Large intestine (tissue), 3 donors: ENCODE measurements around the gene NR1H4. TPM values are rescaled to one million over a fixed set of nuclear protein-coding genes. Genes with fewer than 3 reads are reported as not detected.
"Not testable (repeated sequence)": the region's sequence is repeated elsewhere in the genome, so short reads cannot be mapped to it uniquely, and the experiment has no call there.

Experiments
- DNase-seq, 2 donors: peaks; one replicate each; pipeline versions ENCODE4 v3.0.0 to v3.0.0-alpha.2; 2013
- H3K27ac ChIP-seq: one replicate; pipeline ENCODE4 v1.5.1; 2013; ENCODE audit warnings: low read length
- H3K27me3 ChIP-seq: 2 replicates; pipeline ENCODE4 v1.6.1; 2013; ENCODE audit warnings: low read length; ENCODE audit not compliant: control insufficient read depth, insufficient read depth
- H3K36me3 ChIP-seq: 2 replicates; pipeline ENCODE4 v1.6.1; 2013; ENCODE audit warnings: low read length; ENCODE audit not compliant: control insufficient read depth, insufficient read depth
- H3K4me1 ChIP-seq: one replicate; pipeline ENCODE4 v1.6.1; 2013; ENCODE audit warnings: low read length; ENCODE audit not compliant: control insufficient read depth, insufficient read depth
- H3K4me3 ChIP-seq: one replicate; pipeline ENCODE4 v1.5.1; 2013; ENCODE audit warnings: low read length
- H3K9me3 ChIP-seq: one replicate; pipeline ENCODE4 v1.6.1; 2013; ENCODE audit warnings: mild to moderate bottlenecking, low read depth, low read length, moderate library complexity; ENCODE audit not compliant: control insufficient read depth
- WGBS: methylation state at CpG from one replicate; pipeline ENCODE4 v1.1.5; 2013; ENCODE audit warnings: low lambda C conversion rate; ENCODE audit not compliant: insufficient coverage; 5-methylcytosine and 5-hydroxymethylcytosine counted together
- polyA plus RNA-seq: library from polyadenylated mRNA; unstranded; fragments of 120-200 nt; gene quantifications from one replicate; pipeline ENCODE4 v1.2.1, GENCODE V29; 2013

NR1H4 gene
- polyA plus RNA-seq, 1 donor = 76.9 TPM

DNA sequence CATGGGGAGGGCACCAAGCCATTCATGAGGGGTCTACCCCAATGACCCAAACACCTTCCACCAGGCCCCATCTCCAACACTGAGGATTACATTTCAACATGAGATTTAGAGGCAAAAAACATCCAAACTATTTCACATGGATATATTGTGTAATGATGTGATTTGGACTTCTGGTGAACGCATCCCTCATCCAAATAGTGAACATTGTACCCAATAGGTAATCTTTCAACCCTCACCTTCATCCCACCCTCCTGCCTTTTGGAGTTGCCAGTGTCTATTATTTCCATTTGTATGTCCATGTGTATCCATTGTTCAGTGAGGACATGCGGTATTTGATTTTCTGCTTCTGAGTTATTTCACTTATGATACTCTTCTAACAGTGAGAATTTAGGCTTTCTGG lies 83.7 kb downstream of the NR1H4 start:
- no peaks in the 10 kb centered on the region for H3K27me3 ChIP-seq
- no peak overlapping the region for H3K4me3 ChIP-seq
- DNase-seq = no peak
- peaks cover 8% of the 10 kb centered on the region for H3K4me1 ChIP-seq
- WGBS = no CpG with 5 or more reads among the region's 2 CpGs
- no peaks in the 10 kb centered on the region for H3K9me3 ChIP-seq
- peaks cover 29% of the 10 kb centered on the region for H3K36me3 ChIP-seq
- H3K27ac ChIP-seq = no peak overlapping the region

DNA sequence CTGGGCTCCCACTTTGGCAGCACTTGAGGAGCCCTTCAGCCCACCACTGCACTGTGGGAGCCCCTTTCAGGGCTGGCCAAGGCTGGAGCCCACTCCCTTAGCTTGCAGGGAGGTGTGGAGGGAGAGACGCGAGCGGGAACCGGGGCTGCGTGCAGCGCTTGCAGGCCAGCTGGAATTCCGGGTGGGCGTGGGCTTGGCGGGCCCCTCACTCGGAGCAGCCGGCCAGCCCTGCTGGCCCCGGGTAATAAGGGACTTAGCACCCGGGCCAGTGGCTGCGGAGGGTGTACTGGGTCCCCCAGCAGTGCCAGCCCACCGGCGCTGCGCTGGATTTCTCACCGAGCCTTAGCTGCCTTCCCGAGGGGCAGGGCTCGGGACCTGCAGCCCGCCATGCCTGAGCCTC lies 85.6 kb downstream of the NR1H4 start:
- H3K27ac ChIP-seq, H3K9me3 ChIP-seq, DNase-seq, H3K4me3 ChIP-seq, H3K27me3 ChIP-seq, H3K4me1 ChIP-seq: not testable (repeated sequence)
- H3K36me3 ChIP-seq = peaks cover 22% of the 10 kb centered on the region
- WGBS = no CpG with 5 or more reads among the region's 21 CpGs

DNA sequence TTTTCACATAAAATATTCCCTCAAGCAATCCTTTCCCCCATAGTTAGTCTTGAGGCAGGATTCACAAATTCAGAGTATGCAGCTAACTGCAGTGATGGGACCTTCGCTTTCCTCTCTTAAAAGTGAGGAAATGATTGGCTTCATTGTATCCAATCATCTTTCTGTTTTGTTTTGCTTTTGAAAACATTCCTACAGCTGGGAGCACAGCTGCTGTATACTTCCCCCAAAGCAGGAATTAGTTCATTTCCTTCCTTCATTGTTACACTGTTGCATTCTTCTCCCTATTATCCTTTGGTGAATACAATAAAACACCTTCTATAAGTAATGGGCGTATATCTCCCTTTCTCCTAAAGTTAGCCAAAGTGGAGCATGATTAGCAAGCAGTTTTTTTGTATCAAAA lies 90.4 kb downstream of the NR1H4 start:
- H3K9me3 ChIP-seq = no peaks in the 10 kb centered on the region
- peaks cover 6% of the 10 kb centered on the region for H3K36me3 ChIP-seq
- WGBS = 100% methylated on average over 1 of the region's 2 CpGs

DNA sequence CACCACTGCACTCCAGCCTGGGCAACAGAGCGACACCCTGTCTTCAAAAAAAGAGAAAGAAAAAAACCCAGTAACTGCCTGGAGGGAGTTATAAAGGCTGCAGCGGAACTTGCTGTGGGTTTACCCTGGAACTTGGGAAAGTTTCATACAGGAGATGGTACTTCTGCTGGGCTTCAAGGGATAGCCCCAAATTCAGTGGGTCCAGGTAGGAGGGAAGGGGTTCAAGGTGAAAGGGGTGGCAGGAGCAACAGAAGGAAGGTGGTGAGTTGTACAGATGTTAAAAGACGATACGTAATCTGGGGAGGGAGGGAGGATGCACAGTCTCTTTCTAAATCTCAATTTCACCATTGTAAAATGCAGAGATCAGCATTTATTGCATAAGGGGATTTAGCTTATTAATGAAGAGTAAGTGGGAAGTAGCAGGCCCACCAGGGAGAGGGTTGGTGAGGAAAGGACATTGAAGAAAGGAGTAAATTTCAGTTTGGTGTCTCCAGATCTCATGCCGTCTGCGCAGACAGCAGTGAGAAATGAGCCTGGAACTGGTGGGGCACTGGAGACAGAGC lies 91.3 kb downstream of the NR1H4 start:
- H3K9me3 ChIP-seq = no peaks in the 10 kb centered on the region
- WGBS = 93% methylated on average over 2 of the region's 6 CpGs
- H3K4me1 ChIP-seq = no peaks in the 10 kb centered on the region
- H3K36me3 ChIP-seq = peaks cover 6% of the 10 kb centered on the region
- no peak overlapping the region for H3K4me3 ChIP-seq
- H3K27me3 ChIP-seq = no peaks in the 10 kb centered on the region
- no peak for DNase-seq
- no peak overlapping the region for H3K27ac ChIP-seq

More for the DNA sequence above, 90.4 kb downstream of the NR1H4 start:
- no peak overlapping the region for H3K27ac ChIP-seq
- no peaks in the 10 kb centered on the region for H3K4me1 ChIP-seq
- no peak overlapping the region for H3K4me3 ChIP-seq
- DNase-seq = no peak
- no peaks in the 10 kb centered on the region for H3K27me3 ChIP-seq

DNA sequence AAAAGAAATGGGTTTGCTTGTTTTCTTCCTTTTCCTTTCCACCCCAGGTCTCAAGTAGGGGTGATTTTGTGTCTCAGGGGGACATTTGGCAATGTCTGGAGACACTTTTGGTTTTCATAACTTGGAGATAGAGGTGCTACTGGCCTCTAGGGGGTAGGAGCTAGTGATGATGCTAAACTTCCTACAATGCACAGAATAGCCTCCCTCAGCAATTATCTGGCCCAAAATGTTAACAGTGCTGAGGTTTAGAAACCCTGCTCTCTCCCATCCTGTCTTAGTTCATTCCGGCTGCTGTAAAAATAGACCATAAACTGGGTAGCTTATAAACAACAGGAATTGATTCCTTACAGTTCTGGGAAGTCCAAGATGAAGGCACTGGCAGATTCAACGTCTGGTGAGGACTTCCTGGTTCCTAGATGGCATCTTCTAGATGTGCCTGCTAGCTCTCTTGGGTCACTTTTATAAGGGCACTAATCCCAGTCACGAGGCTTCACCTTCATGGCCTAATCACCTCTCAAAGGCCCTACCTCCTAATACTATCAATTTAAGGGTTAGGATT lies 92.4 kb downstream of the NR1H4 start:
- Histone ChIP-seq H3K36me3 (peaks cover 2% of the 10 kb centered on the region), H3K27ac (no peak overlapping the region), H3K27me3 (no peaks in the 10 kb centered on the region), H3K4me1 (no peaks in the 10 kb centered on the region), H3K9me3 (no peaks in the 10 kb centered on the region), H3K4me3 (no peak overlapping the region)
- no CpG with 5 or more reads among the region's 3 CpGs for WGBS
- DNase-seq = no peak

DNA sequence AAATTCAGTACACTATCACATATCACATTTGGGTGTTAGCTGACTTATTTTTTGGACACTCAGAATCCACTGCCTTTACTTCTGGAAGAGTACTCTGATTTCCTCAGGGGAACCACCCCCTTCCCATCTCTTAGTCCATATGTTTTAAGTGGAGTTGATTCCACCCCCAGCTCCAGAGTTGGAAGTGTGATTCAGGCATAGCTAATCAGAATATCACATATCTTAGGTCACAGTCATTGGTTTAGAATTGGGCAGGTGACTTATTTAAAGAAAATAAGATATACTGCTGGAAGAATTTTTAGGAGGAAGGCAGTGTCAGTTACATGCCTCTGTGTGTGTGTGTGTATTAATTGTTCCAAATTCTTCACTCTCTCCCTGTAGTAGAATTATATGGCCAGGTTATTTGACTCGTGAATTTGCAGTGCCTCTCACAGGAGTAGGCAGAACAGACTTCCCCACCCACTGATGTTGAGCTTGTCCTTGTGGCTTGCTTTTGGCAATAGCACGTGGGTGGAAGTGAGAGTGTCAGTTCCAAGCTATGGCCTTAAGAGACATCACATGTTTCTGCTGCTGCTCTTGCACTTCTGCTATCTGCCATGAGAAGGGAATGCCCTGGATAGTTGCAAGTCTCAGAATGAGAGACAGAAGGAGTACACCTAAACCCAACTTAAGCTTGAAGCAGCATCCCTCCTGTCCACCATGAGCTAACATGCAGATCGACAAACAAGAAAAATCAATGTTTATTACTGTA lies 93.4 kb downstream of the NR1H4 start:
- peak; percentile 16 to 33 for DNase-seq
- no peaks in the 10 kb centered on the region for H3K9me3 ChIP-seq
- peaks cover 2% of the 10 kb centered on the region for H3K36me3 ChIP-seq
- H3K27ac ChIP-seq = no peak overlapping the region
- no peaks in the 10 kb centered on the region for H3K27me3 ChIP-seq
- H3K4me1 ChIP-seq = no peaks in the 10 kb centered on the region
- WGBS = 100% methylated on average over 1 of the region's 3 CpGs
- no peak overlapping the region for H3K4me3 ChIP-seq

DNA sequence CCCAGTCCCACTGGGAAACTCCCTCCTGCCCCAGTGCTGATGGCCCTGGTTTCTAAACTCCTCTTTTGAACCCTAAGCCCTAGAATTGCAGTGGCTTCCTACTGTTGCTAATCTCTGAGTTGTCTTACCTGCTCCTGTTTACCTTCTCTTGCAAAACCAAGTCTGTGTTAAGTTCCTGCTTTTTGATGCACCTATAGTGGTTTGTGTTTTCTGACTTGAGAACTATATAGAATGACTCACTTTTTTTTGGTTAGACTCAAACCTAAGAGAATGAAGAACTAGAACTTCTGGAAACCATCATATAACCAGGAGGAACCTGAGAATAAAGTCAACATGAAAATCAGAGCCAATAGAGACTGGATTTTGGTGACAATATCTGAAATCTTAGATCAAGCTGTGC lies 94.3 kb downstream of the NR1H4 start:
- no peak for DNase-seq
- H3K4me3 ChIP-seq = no peak overlapping the region

DNA sequence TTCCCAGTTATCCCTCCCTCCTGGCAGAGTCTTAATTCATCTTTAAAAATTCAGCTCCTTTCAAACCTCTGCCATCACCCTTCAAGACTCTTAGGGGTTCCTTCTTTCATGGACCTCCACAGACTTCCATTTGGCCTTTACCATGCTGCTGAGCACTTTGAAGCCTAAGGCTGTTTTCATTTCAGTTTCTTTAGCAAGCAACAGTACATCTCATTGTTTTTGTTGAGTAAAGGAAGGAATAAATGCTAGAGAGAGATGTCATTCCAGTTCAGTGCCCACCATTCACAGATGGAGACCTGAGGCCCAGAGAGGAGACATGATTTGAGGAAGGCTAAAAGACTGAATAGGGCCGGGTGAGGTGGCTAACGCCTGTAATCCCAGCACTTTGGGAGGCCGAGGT lies 98.5 kb downstream of the NR1H4 start:
- peaks cover 7% of the 10 kb centered on the region for H3K4me1 ChIP-seq
- whole genome bisulfite sequencing = no CpG with 5 or more reads among the region's 3 CpGs
- no peaks in the 10 kb centered on the region for H3K36me3 ChIP-seq
- H3K9me3 ChIP-seq = no peaks in the 10 kb centered on the region
- DNase-seq = no peak
- no peaks in the 10 kb centered on the region for H3K27me3 ChIP-seq
- no peak overlapping the region for H3K27ac ChIP-seq
- no peak overlapping the region for H3K4me3 ChIP-seq

More for the DNA sequence above, 94.3 kb downstream of the NR1H4 start:
- Histone ChIP-seq H3K4me1 (peaks cover 2% of the 10 kb centered on the region), H3K36me3 (peaks cover 2% of the 10 kb centered on the region), H3K9me3 (no peaks in the 10 kb centered on the region), H3K27me3 (no peaks in the 10 kb centered on the region), H3K27ac (no peak overlapping the region)

DNA sequence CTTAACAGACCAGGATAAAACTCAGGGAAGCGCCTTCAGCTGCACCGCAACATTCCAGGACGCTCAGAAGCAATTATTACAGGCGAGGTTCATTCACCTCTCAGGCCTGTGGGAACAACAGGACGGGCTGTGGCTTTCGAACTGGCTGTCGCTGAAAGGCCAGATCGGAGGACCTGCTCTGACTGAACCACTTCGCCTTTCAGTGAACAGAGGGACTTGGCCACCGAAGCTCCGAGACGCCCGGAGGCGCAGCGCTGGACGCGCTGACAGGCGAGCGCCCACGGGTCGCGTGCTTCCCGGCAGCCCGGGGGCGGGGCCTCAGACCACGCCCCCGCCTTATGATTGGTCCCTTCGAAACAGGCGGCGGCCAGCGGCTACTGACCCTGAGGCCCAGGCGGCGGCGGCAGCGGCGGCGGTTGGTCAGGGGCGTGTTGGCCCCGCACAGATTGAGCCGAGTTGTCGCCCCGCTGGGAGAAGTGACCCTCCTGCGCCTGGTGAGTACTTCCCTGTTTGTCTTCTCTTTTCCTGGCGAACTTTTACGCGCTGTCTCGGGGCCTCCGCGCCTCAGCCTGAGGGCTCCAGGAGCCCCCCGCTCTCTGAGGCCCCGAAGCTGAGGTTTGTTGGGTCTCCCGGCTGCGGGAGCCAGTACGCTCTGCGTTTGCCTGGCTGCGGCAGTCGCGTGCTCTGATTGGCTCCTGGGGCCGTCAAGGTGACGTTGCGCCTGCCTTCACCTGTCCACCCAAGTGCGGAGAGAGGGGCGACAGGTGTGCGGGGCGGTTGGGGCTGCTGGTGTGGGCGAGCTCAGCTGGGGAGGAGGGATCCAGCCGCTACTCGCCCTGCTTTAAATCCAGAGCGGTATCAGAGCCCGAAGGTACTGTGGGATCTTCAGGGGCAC lies 99.9 kb downstream of the NR1H4 start, which contains the start of gene GAS2L3:
TSS of gene GAS2L3 (plus strand) at position 393 of the 895 bp plus-strand sequence. CDS start 21,221 bp downstream, outside the sequence.
- WGBS = no CpG with 5 or more reads among the region's 70 CpGs
- Histone ChIP-seq H3K4me3 (peak within 1 kb of the TSS; percentile 86), H3K4me1 (peaks cover 7% of the 10 kb centered on the region), H3K27me3 (no peaks in the 10 kb centered on the region), H3K36me3 (no peaks in the 10 kb centered on the region), H3K27ac (peak within 1 kb of the TSS; percentile 82), H3K9me3 (no peaks in the 10 kb centered on the region)
- DNase-seq = peak; percentile 91 to 95
